Esophagus squamous epithelium (tissue), 5 donors: Measurements from ENCODE around the gene TUBA8. TPM values are rescaled to one million over a fixed set of nuclear protein-coding genes. Genes with fewer than 3 reads are reported as not detected.
"Not testable (repeated sequence)": the region's sequence is repeated elsewhere in the genome, so short reads cannot be mapped to it uniquely, and the experiment has no call there.

ENCODE experiments used
- DNase-seq: peaks from one replicate; lab custom pipeline; 2025; lab: John Stamatoyannopoulos, UW
- H3K27ac ChIP-seq, 4 donors: fragments of 200-600 bp; sonication (generic); one replicate each; pipeline ENCODE4 v1.5.1; 2016 to 2019; ENCODE audit warnings: mild to moderate bottlenecking in 1 of 4
- H3K27me3 ChIP-seq, 4 donors: fragments of 200-600 bp; sonication (generic); 1 replicate in 3 of 4; 2 replicates in 1 of 4; pipeline versions ENCODE4 v1.5.1 to v1.6.0; 2017 to 2021; ENCODE audit warnings: antibody characterized with exemption in 1 of 4
- H3K36me3 ChIP-seq, 3 donors: fragments of 200-600 bp; sonication (generic); one replicate each; pipeline ENCODE4 v1.5.1; 2016 to 2019
- H3K4me1 ChIP-seq, 3 donors: fragments of 200-600 bp; sonication (generic); one replicate each; pipeline ENCODE4 v1.5.1; 2017 to 2019
- H3K4me3 ChIP-seq, 4 donors: fragments of 200-600 bp; sonication (generic); 1 replicate in 3 of 4; 2 replicates in 1 of 4; pipeline ENCODE4 v1.5.1; 2016 to 2019; ENCODE audit warnings: mild to moderate bottlenecking in 2 of 4, moderate library complexity in 1 of 4
- H3K9me3 ChIP-seq, 3 donors: fragments of 200-600 bp; sonication (generic); one replicate each; pipeline ENCODE4 v1.5.1; 2016 to 2019
- POLR2A ChIP-seq, 4 donors: fragments of 450-650 bp; IDR thresholded peaks; one replicate each; pipeline ENCODE4 v1.6.1; 2017; ENCODE audit warnings: antibody characterized with exemption in 4 of 4, mild to moderate bottlenecking in 4 of 4, moderate library complexity in 3 of 4
- WGBS, 2 donors: methylation state at CpG; one replicate each; pipeline ENCODE4 v1.1.5; 2018; 5-methylcytosine and 5-hydroxymethylcytosine counted together
- intact Hi-C: fragments of 100-400 bp; cut with DNase I; formaldehyde crosslinking; loops from one replicate; pipeline ENCODE4 v1.15.0; 2022
- total RNA-seq, 4 donors: library from RNA; depleted of rRNA; stranded (reverse); fragments of >200 nt; gene quantifications; one replicate each; pipeline ENCODE4 v1.1.0, GENCODE V29; 2016
- TF ChIP-seq, protein P1 (sequence below), 6 experiments: fragments of 450-650 bp in 4 of 6; fragments of 200-600 bp in 2 of 6; sonication (generic) in 2 of 6; IDR thresholded peaks; one replicate each; pipeline ENCODE4 v1.5.1; 2016 to 2019; ENCODE audit warnings: antibody characterized with exemption in 6 of 6, mild to moderate bottlenecking in 4 of 6, moderate library complexity in 4 of 6
- donor health status: DM: yes; HTN: yes; CAD: no.

The TUBA8 gene
- total RNA-seq, 4 donors from 2014 or later: 0.57 to 2.1 TPM; not detected in 2

- TF ChIP-seq POLR2A (IDR thresholded peaks at IDR 0.05): no peak
- TF ChIP-seq, protein P1, sequence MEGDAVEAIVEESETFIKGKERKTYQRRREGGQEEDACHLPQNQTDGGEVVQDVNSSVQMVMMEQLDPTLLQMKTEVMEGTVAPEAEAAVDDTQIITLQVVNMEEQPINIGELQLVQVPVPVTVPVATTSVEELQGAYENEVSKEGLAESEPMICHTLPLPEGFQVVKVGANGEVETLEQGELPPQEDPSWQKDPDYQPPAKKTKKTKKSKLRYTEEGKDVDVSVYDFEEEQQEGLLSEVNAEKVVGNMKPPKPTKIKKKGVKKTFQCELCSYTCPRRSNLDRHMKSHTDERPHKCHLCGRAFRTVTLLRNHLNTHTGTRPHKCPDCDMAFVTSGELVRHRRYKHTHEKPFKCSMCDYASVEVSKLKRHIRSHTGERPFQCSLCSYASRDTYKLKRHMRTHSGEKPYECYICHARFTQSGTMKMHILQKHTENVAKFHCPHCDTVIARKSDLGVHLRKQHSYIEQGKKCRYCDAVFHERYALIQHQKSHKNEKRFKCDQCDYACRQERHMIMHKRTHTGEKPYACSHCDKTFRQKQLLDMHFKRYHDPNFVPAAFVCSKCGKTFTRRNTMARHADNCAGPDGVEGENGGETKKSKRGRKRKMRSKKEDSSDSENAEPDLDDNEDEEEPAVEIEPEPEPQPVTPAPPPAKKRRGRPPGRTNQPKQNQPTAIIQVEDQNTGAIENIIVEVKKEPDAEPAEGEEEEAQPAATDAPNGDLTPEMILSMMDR (IDR thresholded peaks at IDR 0.05): no peak
- WGBS, 2 donors: 83 to 100% methylated on average over 1 of the region's 1 CpG
- H3K27me3 ChIP-seq: no peaks in the 10 kb centered on the region
- H3K27ac ChIP-seq: no peak overlapping the region
- H3K9me3 ChIP-seq: no peaks in the 10 kb centered on the region
- no peak for DNase-seq
- intact Hi-C loops: loop anchor here (10.0 kb wide), 1 partner anchor 177 kb away; no protein-coding TSS in a partner anchor
- no peak overlapping the region for H3K4me3 ChIP-seq
- H3K36me3 ChIP-seq: no peaks in the 10 kb centered on the region
- peaks cover 8 to 51% (median 14%) of the 10 kb centered on the region in 3 donors for H3K4me1 ChIP-seq
Measured at GRCh38 chr22:18071968-18072310, 38.7 kb upstream of the TUBA8 start.

- H3K4me1 ChIP-seq: peaks cover 9 to 46% (median 21%) of the 10 kb centered on the region in 3 donors
- H3K36me3 ChIP-seq: no peaks in the 10 kb centered on the region
- no peak overlapping the region for H3K27ac ChIP-seq
- intact Hi-C loops: loop anchor here (10.0 kb wide), 1 partner anchor 179 kb away; no protein-coding TSS in a partner anchor
- H3K27me3 ChIP-seq: no peaks in the 10 kb centered on the region
- DNase-seq: no peak
- H3K9me3 ChIP-seq: no peaks in the 10 kb centered on the region
- 80 to 100% methylated on average over 1 to 2 of the region's 2 CpGs for WGBS, 2 donors
- no peak overlapping the region for H3K4me3 ChIP-seq
- TF ChIP-seq POLR2A (IDR thresholded peaks at IDR 0.05): no peak
- TF ChIP-seq, protein P1 (IDR thresholded peaks at IDR 0.05): no peak
Measured at GRCh38 chr22:18073467-18073866, 37.1 kb upstream of the TUBA8 start.

DNA sequence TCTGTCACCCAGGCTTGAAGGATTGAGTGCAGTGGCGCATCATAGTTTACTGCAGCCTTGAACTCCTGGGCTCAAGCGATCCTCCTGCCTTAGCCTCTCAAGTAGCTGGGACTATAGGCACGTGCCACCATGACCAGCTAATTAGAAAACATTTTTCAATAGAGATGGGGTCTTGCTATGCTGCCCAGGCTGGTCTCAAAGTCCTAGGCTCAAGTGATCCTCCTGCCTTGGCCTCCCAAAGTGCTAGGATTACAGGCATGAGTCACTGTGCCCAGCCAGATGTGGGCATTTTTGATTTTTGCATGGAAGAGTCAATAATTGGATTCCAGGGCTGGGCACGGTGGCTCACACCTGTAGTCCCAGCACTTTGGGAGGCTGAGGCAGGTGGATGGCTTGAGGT, 36.7 kb upstream of the TUBA8 start:
- WGBS, 2 donors: 92 to 94% methylated on average over 4 of the region's 4 CpGs
- H3K27ac ChIP-seq: peak overlapping the region in 1 of 4 donors; percentile 90

DNA sequence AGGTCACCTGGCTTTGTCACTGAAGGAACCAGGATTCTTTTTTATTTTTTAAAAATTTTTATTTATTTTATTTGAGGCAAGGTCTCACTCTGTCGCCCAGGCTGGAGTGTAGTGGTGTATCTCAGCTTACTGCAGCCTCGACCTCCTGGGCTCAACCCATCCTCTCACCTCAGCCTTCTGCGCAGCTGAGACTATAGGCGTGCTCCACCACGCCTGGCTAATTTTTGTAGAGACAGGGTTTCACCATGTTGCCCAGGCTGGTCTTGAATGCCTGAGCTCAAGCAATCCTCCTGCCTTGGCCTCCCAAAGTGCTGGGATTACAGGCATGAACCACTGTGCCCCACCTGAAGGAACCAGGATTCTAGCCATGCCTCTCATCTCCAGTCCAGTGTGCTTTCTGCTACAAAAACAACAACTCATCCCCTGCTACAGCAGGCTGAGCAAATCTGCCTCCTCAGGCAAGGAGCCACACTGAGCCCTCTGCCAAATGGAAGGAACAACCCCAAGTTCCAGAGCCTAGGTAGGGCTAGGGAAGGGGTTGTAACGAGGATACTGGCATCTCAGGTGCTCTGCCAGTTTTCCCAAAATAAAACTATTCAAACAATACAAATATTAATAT, 35.4 kb upstream of the TUBA8 start:
- no peak for DNase-seq
- Histone ChIP-seq H3K4me3 (no peak overlapping the region), H3K36me3 (peaks cover 0 to 8% (median 0%) of the 10 kb centered on the region in 3 donors), H3K4me1 (peaks cover 19 to 54% (median 30%) of the 10 kb centered on the region in 3 donors), H3K27ac (peak overlapping the region in 3 of 4 donors; percentile 59 to 92 (median 90)), H3K9me3 (no peaks in the 10 kb centered on the region), H3K27me3 (no peaks in the 10 kb centered on the region)
- TF ChIP-seq, protein P1 (IDR thresholded peaks at IDR 0.05): no peak
- no peak for TF ChIP-seq POLR2A (IDR thresholded peaks at IDR 0.05)
- 93 to 95% methylated on average over 6 of the region's 6 CpGs for WGBS, 2 donors
- intact Hi-C loops: loop anchor here (5.0 to 10.0 kb wide), 3 partner anchors 73 to 248 kb away; no protein-coding TSS in a partner anchor

More for the DNA sequence above, 36.7 kb upstream of the TUBA8 start:
- DNase-seq, H3K4me3 ChIP-seq, H3K27me3 ChIP-seq, H3K9me3 ChIP-seq, H3K36me3 ChIP-seq: not testable (repeated sequence)
- intact Hi-C loops: loop anchor here (10.0 kb wide), 1 partner anchor 179 kb away; no protein-coding TSS in a partner anchor
- H3K4me1 ChIP-seq: peaks cover 13 to 46% (median 25%) of the 10 kb centered on the region in 3 donors

DNA sequence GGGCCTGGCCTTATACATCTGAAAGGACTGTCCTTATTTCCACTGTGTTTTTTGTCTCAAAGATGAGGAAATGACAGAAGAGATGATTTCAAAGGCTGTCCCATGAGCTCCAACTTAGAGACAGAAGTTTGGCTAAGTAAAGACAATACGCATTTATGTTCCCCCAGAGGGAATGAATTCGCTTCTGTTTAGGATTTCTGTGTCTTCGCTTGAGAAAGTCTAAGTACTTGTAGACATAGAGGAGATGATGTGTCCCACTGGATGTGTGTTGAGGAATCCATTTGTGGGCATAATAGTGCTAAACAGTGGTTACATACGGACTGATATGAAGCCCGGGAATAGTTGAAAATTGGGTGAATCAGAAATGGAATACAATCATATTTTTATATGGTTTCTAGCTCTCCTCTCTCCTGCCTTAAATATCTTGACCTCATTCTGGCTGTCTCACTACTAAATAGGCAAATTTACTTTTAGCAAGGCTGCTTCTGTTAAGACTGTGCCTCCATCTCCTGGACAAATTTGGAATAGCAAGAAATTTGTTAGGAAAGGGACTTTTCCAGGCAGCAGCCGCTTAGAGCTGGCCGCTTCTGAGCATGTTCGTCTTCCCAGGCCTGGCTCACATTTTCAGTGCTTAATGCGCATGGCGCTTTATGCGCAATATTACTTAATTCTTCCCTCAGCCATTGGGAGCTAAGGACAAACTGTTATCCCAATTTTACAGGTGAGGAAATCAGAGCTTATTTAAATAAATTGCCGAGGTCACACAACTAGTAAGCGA, 34.7 kb upstream of the TUBA8 start:
- no peaks in the 10 kb centered on the region for H3K27me3 ChIP-seq
- peaks cover 19 to 47% (median 28%) of the 10 kb centered on the region in 3 donors for H3K4me1 ChIP-seq
- no peak for DNase-seq
- TF ChIP-seq POLR2A (IDR thresholded peaks at IDR 0.05): no peak
- TF ChIP-seq, protein P1 (IDR thresholded peaks at IDR 0.05): peak; percentile 82 to 95 (median 92)
- H3K4me3 ChIP-seq: peak overlapping the region in 1 of 4 donors; percentile 88
- intact Hi-C loops: loop anchor here (5.0 to 10.0 kb wide), 3 partner anchors 74 to 249 kb away; no protein-coding TSS in a partner anchor
- 24 to 32% methylated on average over 8 to 13 of the region's 13 CpGs for WGBS, 2 donors
- no peaks in the 10 kb centered on the region for H3K9me3 ChIP-seq
- peak overlapping the region in 3 of 4 donors; percentile 59 to 92 (median 90) for H3K27ac ChIP-seq
- peaks cover 0 to 15% (median 4%) of the 10 kb centered on the region in 3 donors for H3K36me3 ChIP-seq
